ENCODE data around the gene INTS4. TPM values are rescaled to one million over a fixed set of nuclear protein-coding genes. Genes with fewer than 3 reads are reported as not detected.
"Not testable (repeated sequence)": the region's sequence is repeated elsewhere in the genome, so short reads cannot be mapped to it uniquely, and the experiment has no call there.

INTS4 gene
- total RNA-seq, 1 donor, result 42.5 TPM

- DNase-seq (ENCODE audit: low read depth in 2 of 3, low spot score in 2 of 3), result no peak
Observed at GRCh38 chr11:78027759-78028158, 33.3 kb upstream of the INTS4 start.

- no peak for DNase-seq (ENCODE audit: low read depth in 2 of 3, low spot score in 2 of 3)
Observed at GRCh38 chr11:78025378-78025777, 30.9 kb upstream of the INTS4 start.

GRCh38 chr11:78023426-78023825 is 29.0 kb upstream of the INTS4 start:
- DNase-seq (ENCODE audit: low read depth in 2 of 3, low spot score in 2 of 3), result no peak

- DNase-seq (ENCODE audit: low read depth in 2 of 3, low spot score in 2 of 3), result no peak
Observed at GRCh38 chr11:78022397-78023396, 28.2 kb upstream of the INTS4 start, which contains the start of gene KCTD14. KCTD14 (minus strand) TSS chr11:78023276; CDS start chr11:78023249, 27 bp downstream.

DNA sequence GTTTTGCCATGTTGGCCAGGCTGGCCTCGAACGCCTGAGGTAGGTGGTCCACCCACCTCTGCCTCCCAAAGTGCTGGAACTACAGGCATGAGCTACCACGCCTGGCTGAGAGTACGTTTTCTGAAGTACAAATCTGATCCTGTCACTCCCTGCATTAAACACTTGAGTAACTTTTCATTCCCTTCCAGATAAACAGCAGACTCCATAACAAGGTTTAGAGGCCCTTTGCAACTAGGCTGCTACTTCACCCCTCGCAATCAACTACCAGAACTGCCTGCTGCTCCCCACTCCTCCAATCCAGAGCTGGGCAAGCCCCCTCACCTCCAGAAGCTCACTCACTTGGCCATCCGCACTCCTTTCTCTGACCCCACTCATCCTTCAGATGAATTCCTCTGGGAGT is 27.1 kb upstream of the INTS4 start:
- DNase-seq (ENCODE audit: low read depth in 2 of 3, low spot score in 2 of 3), result no peak

DNA sequence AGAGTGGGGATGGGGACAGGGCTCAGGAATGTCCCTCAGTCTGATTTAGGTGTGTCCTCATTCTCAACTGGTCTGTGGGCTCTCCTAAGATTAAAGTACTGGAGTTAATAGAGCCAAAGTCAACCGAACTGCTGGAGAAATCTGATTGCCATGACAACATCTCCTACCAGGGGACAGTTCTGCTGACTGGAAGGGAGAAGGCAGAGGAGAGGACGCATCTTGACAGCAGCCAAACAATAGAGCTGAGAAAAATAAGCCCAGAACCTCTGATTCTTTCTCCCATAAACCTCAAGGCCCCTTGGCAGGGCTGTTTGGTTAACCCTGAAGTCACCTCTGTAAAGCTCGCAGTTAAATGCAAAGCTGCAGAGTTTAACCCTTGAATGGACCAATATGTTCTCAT is 25.8 kb upstream of the INTS4 start:
- no peak for DNase-seq (ENCODE audit: low read depth in 2 of 3, low spot score in 2 of 3)

- no peak for DNase-seq (ENCODE audit: low read depth in 2 of 3, low spot score in 2 of 3)
Observed at GRCh38 chr11:78019808-78020207, 25.3 kb upstream of the INTS4 start.

DNA sequence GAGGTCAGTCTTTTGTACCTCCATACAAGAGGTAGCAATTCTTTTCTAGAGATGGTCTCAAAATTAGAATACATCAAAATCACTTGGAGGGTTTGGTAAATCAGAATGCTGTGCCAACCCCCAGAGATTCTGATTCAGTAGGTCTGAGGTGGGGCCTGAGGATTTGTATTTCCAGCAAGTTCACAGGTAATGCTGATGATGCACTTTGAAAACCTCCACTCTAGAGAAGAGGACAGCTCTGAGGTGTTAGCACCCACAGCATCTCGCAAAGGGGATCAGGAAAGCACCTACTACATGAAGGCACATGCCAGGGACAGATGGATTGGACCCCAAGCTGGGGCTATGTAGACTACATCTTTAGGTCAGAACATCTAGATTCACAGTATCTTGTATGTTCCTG is 21.4 kb upstream of the INTS4 start:
- DNase-seq (ENCODE audit: low read depth in 2 of 3, low spot score in 2 of 3), result no peak

DNA sequence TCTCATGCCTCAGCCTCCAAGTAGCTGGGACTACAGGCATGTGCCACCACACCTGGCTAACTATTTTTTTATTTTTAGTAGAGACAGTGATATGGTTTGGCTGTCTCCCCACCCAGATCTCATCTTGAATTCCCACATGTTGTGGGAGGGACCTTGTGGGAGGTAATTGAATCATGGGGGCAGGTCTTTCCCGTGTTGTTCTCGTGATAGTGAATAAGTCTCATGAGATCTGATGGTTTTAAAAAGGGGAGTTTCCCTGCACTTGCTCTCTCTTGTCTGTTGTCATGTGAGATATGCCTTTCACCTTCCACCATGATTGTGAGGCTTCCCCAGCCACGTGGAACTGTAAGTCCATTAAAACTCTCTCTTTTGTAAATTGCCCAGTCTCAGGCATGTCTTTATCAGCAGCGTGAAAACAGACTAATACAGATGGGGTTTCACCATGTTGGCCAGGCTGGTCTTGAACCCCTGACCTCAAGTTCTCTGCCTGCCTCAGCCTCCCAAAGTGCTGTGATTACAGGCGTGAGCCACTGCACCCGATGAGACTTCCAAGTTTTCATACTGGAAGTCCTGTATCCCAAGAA is 20.6 kb upstream of the INTS4 start:
- not testable (repeated sequence) for DNase-seq (ENCODE audit: low read depth in 2 of 3, low spot score in 2 of 3)

DNA sequence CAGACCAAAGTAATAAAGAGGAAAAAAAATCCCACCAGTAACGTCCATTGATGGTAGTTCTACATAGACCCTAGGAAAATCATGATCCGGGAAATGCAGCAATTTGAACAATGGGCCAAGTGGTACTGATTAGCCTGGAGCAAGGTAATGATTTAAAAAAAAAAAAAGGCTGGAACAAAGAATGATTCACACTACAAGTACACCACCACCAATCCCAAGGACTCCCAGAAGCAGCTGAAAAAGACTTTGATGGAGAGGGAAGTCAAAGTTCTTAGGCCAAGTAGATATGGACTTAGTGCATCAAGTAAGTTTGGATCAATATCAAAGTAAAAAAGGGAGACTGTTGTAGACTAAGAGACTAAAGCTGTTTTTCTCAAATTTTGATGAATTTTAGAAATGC is 16.8 kb upstream of the INTS4 start:
- no peak for DNase-seq (ENCODE audit: low read depth in 2 of 3, low spot score in 2 of 3)

GRCh38 chr11:78010755-78011154 is 16.3 kb upstream of the INTS4 start:
- no peak for DNase-seq (ENCODE audit: low read depth in 2 of 3, low spot score in 2 of 3)

DNA sequence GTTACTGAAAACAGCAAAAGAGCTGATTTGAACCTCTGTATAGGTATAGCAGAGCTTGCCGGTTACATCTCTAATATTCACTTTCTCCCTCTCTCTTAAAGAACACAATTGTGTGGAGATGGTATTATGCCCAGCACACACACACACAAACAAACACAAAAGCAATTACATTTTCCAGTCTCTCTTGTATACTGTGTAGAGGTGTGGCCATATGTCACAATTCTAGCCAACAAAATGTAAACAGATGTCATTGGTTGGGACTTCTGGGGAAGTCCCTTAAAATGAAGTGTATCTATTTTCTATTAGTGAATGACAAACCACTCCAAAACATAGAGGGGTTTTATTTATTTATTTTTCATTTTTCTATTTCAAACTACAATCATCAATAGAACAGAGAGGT is 15.8 kb upstream of the INTS4 start:
- no peak for DNase-seq (ENCODE audit: low read depth in 2 of 3, low spot score in 2 of 3)

DNA sequence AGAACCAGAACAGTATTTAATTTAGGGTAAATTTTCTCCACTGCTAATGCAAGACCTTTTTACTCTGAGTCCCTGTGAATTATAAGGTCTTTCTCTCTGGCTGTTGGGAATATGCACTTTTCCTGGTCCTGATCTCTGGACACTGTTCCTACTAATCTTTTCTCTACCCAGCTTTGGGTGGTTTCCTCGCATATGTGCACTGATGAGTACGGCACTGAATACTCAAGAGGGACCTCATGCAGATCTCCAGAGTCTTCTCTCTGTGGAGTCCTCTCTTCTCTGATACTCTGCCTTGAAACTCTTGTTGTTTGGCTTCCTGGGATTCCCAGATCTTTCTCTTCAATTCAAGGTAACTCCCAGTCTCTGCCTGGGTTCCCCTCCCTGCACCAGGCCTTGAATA is 14.6 kb upstream of the INTS4 start:
- DNase-seq (ENCODE audit: low read depth in 2 of 3, low spot score in 2 of 3), result no peak

- DNase-seq (ENCODE audit: low read depth in 2 of 3, low spot score in 2 of 3), result peak; percentile 13 to 80 (median 64)
Observed at GRCh38 chr11:78000193-78000592, 5.7 kb upstream of the INTS4 start.

DNA sequence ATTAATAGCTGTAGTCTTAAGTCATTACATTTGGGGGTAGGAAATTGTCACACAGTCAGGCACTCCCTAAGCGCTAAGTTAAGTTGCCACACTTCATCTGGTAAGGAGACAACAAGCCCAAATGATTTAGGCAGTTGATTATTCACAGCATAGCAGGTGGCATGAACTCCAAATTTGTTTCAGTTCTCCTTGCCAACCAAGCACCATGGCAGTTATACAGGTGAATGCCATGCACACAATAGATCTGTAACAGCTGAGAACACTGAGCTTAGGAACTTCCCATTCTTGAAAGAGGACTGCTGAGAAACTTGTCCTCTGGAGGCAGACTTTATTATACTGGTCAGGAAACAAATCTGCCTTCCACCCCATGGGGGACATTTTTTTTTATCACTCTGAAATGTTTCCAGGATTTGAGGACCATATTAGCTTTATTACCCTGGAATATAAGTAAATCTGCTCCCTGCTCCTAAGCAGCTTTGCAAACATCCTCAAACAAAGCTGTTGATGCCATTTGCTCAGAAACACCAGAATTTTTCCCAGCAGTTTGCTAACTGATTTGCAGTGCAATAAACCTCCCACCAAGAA is 5.1 kb upstream of the INTS4 start:
- no peak for DNase-seq (ENCODE audit: low read depth in 2 of 3, low spot score in 2 of 3)

DNA sequence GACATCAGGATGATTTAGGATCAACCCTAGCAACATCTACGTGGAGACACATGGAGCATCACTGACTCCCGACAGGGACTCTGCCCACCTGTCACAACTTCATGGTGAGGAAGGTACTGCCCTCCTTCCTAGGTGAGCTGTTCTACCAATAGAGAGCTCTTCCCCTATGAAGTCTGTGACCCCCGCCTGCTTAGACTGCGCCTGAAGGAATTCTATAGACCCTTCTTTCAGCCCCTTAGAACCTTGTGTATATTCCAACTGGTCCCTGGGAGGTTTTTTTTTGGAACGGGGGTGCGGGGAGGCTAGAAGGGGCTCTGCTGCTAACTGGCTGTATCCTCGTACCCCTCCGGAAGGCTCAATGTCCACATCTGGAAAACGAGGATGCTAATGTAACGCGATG is 566 bp downstream of the INTS4 start:
- DNase-seq (ENCODE audit: low read depth in 2 of 3, low spot score in 2 of 3), result peak in 1 of 3 donors; percentile 1

DNA sequence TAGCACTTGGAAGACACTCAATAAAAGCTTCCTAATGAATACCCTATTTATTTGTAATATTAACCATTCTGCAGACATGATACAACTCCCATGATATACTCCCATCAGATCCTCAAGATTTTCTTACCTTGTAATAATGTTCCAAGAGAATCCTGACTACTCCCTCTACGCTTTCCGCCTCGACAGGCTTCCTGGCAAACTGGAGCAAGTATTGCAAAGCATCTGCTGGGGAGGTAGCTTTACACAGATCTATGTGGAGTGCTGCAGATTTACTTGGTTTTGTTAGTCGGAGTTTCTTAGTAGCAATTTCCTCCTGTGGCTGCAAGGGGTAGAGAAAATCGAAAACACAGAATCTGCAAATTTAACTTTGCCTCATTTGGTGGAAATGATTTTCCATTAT is 3.5 kb downstream of the INTS4 start:
- DNase-seq (ENCODE audit: low read depth in 2 of 3, low spot score in 2 of 3), result no peak

DNA sequence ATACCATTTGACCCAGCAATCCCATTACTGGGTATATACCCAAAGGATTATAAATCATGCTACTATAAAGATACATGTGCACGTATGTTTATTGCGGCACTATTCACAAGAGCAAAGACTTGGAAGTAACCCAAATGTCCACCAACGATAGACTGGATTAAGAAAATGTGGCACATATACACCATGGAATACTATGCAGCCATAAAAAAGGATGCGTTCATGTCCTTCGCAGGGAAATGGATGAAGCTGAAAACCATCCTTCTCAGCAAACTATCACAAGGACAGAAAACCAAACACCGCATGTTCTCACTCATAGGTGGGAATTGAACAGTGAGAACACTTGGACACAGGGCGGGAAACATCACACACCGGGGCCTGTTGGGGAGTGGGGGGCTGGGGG is 8.0 kb downstream of the INTS4 start:
- not testable (repeated sequence) for DNase-seq (ENCODE audit: low read depth in 2 of 3, low spot score in 2 of 3)

- no peak for DNase-seq (ENCODE audit: low read depth in 2 of 3, low spot score in 2 of 3)
Observed at GRCh38 chr11:77981346-77981947, 13.0 kb downstream of the INTS4 start.

- DNase-seq (ENCODE audit: low read depth in 2 of 3, low spot score in 2 of 3), result no peak
Observed at GRCh38 chr11:77968337-77968736, 26.1 kb downstream of the INTS4 start.

GRCh38 chr11:77967753-77968152 is 26.7 kb downstream of the INTS4 start:
- DNase-seq (ENCODE audit: low read depth in 2 of 3, low spot score in 2 of 3), result no peak

Data from hematopoietic multipotent progenitor cell (in vitro differentiated cells).